Measurements from ENCODE around the gene FAIM2. TPM values are rescaled to one million over a fixed set of nuclear protein-coding genes. Genes with fewer than 3 reads are reported as not detected.

Gene FAIM2
- total RNA-seq, 4 donors from 2014 or later: 4.1 to 10.3 (median 7.4) TPM

DNA sequence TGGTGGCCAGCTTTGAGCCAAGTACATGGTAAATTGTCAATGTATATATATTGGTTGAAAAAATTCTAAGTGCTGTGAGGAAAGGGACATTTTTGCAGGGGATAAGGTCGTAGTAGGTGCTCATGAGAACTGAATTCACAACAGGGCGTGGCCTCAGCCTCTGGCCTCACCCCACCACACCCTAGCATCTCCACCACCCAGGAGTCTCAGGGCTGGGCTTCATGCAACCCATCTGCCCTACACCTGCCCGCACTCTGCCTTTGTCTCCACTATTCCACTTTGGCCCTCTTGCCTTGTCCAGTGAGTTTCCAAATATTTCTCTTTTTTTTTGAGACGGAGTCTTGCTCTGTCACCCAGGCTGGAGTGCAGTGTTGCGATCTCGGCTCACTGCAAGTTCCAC is 24.8 kb upstream of the FAIM2 start:
- no peaks in the 10 kb centered on the region for H3K9me3 ChIP-seq
- no peak for DNase-seq (ENCODE audit: extremely low spot score)
- intact Hi-C loops (cut with DNase I): no loop called here
- H3K27ac ChIP-seq (replicated peaks in 1 of 4): no peak overlapping the region
- TF ChIP-seq POLR2A (IDR thresholded peaks at IDR 0.05; ENCODE audit: low read depth) (no peak), EP300 (IDR thresholded peaks at IDR 0.05) (no peak), POLR2AphosphoS5 (IDR thresholded peaks at IDR 0.05) (no peak)
- TF ChIP-seq, protein P1, sequence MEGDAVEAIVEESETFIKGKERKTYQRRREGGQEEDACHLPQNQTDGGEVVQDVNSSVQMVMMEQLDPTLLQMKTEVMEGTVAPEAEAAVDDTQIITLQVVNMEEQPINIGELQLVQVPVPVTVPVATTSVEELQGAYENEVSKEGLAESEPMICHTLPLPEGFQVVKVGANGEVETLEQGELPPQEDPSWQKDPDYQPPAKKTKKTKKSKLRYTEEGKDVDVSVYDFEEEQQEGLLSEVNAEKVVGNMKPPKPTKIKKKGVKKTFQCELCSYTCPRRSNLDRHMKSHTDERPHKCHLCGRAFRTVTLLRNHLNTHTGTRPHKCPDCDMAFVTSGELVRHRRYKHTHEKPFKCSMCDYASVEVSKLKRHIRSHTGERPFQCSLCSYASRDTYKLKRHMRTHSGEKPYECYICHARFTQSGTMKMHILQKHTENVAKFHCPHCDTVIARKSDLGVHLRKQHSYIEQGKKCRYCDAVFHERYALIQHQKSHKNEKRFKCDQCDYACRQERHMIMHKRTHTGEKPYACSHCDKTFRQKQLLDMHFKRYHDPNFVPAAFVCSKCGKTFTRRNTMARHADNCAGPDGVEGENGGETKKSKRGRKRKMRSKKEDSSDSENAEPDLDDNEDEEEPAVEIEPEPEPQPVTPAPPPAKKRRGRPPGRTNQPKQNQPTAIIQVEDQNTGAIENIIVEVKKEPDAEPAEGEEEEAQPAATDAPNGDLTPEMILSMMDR (IDR thresholded peaks at IDR 0.05): no peak
- no peak overlapping the region for H3K4me3 ChIP-seq
- WGBS: 93% methylated on average over 6 of the region's 6 CpGs
- no peaks in the 10 kb centered on the region for H3K36me3 ChIP-seq
- peaks cover 0 to 2% (median 0%) of the 10 kb centered on the region in 4 donors for H3K4me1 ChIP-seq
- H3K27me3 ChIP-seq: no peaks in the 10 kb centered on the region

DNA sequence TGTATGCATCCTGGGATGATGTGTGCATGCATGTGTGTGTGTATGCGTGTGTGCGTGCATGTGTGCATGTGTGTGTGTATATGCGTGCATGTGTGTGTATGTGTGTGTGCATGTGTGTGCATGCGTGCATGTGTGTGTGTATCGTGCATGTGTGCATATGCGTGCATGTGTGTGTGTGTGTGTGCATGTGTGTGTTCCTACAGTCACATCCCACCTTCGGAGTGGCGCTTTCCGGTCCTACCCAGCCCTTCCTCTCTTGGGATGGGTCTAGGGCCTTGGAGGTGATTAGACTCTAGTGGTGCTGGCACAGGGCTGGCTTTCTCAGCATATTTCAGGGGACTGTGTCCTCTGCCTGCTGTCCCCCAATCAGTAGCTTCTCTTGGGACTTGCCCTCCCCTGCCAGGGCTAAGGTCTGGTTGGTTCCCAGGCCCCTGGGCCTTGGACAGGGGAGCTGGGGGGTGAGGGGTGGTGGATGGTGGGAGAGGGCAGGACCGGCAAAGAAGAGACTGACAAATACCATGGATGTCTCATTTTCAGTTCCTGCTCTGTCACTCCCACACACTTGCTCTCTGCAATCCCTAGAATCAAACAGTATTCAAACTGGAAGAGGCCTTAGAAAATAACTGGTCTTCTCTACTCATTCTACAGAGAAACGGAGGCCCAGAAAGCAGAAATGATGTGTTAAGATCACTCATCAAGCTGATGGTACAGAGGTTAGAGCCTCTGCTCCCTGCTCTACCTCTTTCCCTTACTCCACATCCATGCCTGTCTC is 21.9 kb upstream of the FAIM2 start:
- H3K27me3 ChIP-seq: peaks cover 0 to 4% (median 0%) of the 10 kb centered on the region in 4 donors
- DNase-seq (ENCODE audit: extremely low spot score): no peak
- intact Hi-C loops (cut with DNase I): no loop called here

DNA sequence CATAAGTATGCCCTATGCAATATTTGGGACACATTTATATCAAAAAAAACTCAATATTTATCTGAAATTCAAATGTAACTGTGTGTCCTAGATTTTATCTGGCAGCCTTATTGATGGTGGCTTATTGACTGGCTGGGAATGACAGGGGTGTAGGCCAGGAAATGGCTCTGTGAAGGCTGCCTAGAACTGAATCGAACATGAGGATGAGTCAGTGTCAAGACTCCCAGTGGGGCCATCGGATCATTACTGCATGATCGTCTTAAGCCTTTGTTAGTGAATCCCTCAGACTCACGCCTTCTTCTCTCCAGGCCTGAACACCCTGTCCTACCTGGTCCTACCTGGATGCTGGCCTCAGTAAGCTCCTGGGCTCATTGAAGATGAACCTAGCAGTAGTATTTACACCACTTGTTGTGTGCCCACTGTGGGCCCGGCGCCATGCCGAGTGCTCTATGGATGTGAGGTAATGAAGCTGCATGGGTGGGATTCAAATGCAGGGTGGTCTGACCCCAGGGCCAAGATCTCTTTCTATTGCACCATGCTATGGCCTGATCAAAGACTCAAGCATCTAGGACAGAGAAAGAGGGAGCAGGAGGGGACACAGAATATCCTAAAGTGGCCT is 21.0 kb upstream of the FAIM2 start:
- Histone ChIP-seq H3K9me3 (no peaks in the 10 kb centered on the region), H3K4me3 (no peak overlapping the region), H3K36me3 (no peaks in the 10 kb centered on the region), H3K27ac (replicated peaks in 1 of 4) (no peak overlapping the region), H3K27me3 (peaks cover 0 to 4% (median 0%) of the 10 kb centered on the region in 4 donors), H3K4me1 (peaks cover 0 to 12% (median 9%) of the 10 kb centered on the region in 4 donors)
- TF ChIP-seq, protein P1 (IDR thresholded peaks at IDR 0.05): no peak
- TF ChIP-seq POLR2AphosphoS5 (IDR thresholded peaks at IDR 0.05) (no peak), EP300 (IDR thresholded peaks at IDR 0.05) (no peak), POLR2A (IDR thresholded peaks at IDR 0.05; ENCODE audit: low read depth) (no peak)
- no peak for DNase-seq (ENCODE audit: extremely low spot score)
- WGBS: 88% methylated on average over 7 of the region's 7 CpGs
- intact Hi-C loops (cut with DNase I): no loop called here

More for the DNA sequence above, 21.9 kb upstream of the FAIM2 start:
- Histone ChIP-seq H3K4me3 (no peak overlapping the region), H3K36me3 (no peaks in the 10 kb centered on the region), H3K27ac (replicated peaks in 1 of 4) (no peak overlapping the region), H3K9me3 (no peaks in the 10 kb centered on the region), H3K4me1 (peaks cover 0 to 12% (median 9%) of the 10 kb centered on the region in 4 donors)
- 92% methylated on average over 11 of the region's 11 CpGs for WGBS
- TF ChIP-seq POLR2A (IDR thresholded peaks at IDR 0.05; ENCODE audit: low read depth): no peak
- no peak for TF ChIP-seq EP300 (IDR thresholded peaks at IDR 0.05)
- TF ChIP-seq, protein P1 (IDR thresholded peaks at IDR 0.05): no peak
- no peak for TF ChIP-seq POLR2AphosphoS5 (IDR thresholded peaks at IDR 0.05)

DNA sequence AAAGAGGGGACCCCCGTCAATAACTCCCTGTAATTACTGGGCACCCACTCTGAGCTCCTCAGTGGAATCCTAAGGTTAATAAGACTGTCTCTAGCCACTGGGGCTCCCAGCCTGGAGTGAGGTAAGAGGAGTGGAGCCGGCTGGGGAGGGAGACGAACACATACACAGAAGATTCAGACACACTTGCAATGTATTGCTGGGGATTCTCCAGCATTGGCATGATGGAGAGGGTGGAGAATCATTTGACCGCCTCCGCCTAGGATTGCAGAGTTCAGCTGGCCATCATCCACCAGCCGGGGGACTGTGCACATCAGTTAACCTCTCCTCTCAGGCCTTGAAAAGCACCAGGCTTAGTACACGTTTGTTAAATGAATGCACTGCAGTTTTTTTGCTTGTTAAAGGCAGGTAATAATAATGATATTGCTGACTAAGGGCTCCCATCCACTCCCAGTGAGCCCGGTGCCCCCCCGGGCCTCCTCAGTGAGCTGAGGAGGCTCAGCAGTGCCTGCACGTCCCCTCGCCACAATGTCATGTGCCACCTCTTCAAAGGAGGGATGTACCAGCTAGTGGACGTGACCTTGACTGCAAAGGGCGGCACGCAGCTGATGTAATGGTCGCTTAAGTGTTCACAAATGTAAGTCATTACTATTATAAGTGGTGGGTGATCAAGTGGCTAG is 20.3 kb upstream of the FAIM2 start:
- intact Hi-C loops (cut with DNase I): no loop called here
- peaks cover 0 to 12% (median 9%) of the 10 kb centered on the region in 4 donors for H3K4me1 ChIP-seq
- peak overlapping the region in 2 of 4 donors; percentile 23 to 27 for H3K27ac ChIP-seq (replicated peaks in 1 of 4)
- no peak overlapping the region for H3K4me3 ChIP-seq
- TF ChIP-seq POLR2A (IDR thresholded peaks at IDR 0.05; ENCODE audit: low read depth): no peak
- no peak for TF ChIP-seq POLR2AphosphoS5 (IDR thresholded peaks at IDR 0.05)
- TF ChIP-seq EP300 (IDR thresholded peaks at IDR 0.05): no peak
- TF ChIP-seq, protein P1 (IDR thresholded peaks at IDR 0.05): no peak
- DNase-seq (ENCODE audit: extremely low spot score): no peak
- 87% methylated on average over 14 of the region's 15 CpGs for WGBS
- H3K36me3 ChIP-seq: no peaks in the 10 kb centered on the region
- H3K9me3 ChIP-seq: no peaks in the 10 kb centered on the region
- H3K27me3 ChIP-seq: peaks cover 0 to 4% (median 0%) of the 10 kb centered on the region in 4 donors

Data from esophagus muscularis mucosa (tissue), 4 donors.